ENCODE results near the gene HSPB3.

DNA sequence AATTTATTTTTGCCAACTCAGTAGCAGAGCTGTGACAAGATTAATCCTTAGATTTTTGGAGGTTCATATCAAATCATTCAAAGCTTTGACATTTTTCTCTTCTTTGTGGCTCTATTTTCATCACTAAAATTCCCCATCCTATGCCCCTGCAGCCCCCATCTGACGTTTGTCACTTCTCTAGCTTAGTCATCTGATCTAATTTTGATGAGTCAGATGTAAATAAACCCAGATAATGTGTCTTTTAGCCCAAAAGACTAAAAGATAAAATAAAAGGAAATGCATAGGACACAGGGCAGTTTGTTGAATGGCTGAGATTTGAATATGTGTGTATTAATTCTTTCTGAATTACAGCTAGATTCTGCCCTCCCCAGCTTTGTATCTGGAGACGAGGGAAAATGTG, 897 bp upstream of the HSPB3 start:
- TF ChIP-seq, protein P1, sequence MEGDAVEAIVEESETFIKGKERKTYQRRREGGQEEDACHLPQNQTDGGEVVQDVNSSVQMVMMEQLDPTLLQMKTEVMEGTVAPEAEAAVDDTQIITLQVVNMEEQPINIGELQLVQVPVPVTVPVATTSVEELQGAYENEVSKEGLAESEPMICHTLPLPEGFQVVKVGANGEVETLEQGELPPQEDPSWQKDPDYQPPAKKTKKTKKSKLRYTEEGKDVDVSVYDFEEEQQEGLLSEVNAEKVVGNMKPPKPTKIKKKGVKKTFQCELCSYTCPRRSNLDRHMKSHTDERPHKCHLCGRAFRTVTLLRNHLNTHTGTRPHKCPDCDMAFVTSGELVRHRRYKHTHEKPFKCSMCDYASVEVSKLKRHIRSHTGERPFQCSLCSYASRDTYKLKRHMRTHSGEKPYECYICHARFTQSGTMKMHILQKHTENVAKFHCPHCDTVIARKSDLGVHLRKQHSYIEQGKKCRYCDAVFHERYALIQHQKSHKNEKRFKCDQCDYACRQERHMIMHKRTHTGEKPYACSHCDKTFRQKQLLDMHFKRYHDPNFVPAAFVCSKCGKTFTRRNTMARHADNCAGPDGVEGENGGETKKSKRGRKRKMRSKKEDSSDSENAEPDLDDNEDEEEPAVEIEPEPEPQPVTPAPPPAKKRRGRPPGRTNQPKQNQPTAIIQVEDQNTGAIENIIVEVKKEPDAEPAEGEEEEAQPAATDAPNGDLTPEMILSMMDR (IDR thresholded peaks at IDR 0.05; ENCODE audit: poor library complexity) = no peak
- no peak for TF ChIP-seq EZH2 (IDR thresholded peaks at IDR 0.05; ENCODE audit: borderline replicate concordance)

Measured in hepatocyte (in vitro differentiated cells).